ENCODE results near the gene ENOSF1.
A peak's percentile ranks its signal among the peaks of the same experiment; 100 is the strongest.

The ENOSF1 gene

GRCh38 chr18:629269-630150 is 82.9 kb downstream of the ENOSF1 start:
- DNase-seq: no peak

- no peak for DNase-seq
Observed at GRCh38 chr18:627231-627630, 85.2 kb downstream of the ENOSF1 start.

GRCh38 chr18:623761-624620 is 88.4 kb downstream of the ENOSF1 start:
- DNase-seq: peak; percentile 55 to 57

- DNase-seq: no peak
Observed at GRCh38 chr18:622289-622688, 90.1 kb downstream of the ENOSF1 start.

GRCh38 chr18:621291-622043 is 91.0 kb downstream of the ENOSF1 start:
- no peak for DNase-seq

Data from stimulated activated CD4-positive, alpha-beta T cell treated with anti-CD3 and anti-CD28 coated beads, Interleukin-2, amount 100 ng/mL, for 48 hours (primary cell).